GM12874 (cell line): ENCODE measurements around the gene MUC5AC.

Experiments
- TF ChIP-seq, protein P1 (sequence below): IDR thresholded peaks from 2 replicates; pipeline ENCODE4 v1.5.1; 2011; ENCODE audit warnings: low read depth, mild to moderate bottlenecking, control low read depth, low read length, moderate library complexity; ENCODE audit not compliant: insufficient read depth

The MUC5AC gene

DNA sequence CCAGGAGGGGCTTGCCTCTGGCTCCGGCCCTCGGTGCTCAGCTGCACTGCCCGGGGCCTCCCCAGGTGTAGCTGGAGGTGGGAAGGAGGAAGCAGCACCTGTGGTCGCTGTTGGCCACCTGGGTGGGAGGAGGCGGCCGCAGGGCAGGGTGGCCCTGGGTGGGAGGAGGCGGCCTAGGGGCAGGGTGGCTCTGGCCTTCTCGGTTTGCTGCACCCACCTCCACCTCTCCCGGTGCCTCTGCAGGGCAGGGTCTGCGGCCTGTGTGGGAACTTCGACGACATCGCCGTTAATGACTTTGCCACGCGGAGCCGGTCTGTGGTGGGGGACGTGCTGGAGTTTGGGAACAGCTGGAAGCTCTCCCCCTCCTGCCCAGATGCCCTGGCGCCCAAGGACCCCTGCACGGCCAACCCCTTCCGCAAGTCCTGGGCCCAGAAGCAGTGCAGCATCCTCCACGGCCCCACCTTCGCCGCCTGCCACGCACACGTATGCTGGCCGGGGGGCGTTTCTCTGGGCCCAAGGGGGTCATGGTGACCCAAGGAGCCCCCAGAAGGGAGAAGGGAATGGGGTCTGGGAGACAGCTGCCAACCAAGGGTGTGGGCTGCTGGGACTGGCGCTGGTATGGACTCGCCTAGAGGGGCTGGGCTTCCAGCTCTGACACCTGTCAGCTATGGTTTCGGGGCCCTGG is 20.6 kb downstream of the MUC5AC start:
- TF ChIP-seq, protein P1, sequence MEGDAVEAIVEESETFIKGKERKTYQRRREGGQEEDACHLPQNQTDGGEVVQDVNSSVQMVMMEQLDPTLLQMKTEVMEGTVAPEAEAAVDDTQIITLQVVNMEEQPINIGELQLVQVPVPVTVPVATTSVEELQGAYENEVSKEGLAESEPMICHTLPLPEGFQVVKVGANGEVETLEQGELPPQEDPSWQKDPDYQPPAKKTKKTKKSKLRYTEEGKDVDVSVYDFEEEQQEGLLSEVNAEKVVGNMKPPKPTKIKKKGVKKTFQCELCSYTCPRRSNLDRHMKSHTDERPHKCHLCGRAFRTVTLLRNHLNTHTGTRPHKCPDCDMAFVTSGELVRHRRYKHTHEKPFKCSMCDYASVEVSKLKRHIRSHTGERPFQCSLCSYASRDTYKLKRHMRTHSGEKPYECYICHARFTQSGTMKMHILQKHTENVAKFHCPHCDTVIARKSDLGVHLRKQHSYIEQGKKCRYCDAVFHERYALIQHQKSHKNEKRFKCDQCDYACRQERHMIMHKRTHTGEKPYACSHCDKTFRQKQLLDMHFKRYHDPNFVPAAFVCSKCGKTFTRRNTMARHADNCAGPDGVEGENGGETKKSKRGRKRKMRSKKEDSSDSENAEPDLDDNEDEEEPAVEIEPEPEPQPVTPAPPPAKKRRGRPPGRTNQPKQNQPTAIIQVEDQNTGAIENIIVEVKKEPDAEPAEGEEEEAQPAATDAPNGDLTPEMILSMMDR = no peak

DNA sequence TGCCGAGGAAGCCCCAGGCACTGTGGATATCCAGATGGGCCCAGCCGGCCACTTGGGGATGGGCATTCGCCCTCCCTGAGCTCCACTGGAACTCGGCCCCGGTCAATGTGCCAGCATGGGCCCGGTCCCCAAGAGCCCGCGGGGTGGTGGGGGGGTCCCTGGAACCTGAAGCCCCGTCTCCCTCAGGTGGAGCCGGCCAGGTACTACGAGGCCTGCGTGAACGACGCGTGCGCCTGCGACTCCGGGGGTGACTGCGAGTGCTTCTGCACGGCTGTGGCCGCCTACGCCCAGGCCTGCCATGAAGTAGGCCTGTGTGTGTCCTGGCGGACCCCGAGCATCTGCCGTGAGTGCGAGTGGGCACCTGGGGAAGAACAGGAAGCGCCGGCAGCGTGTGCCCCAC is 21.2 kb downstream of the MUC5AC start:
- TF ChIP-seq, protein P1 = no peak

DNA sequence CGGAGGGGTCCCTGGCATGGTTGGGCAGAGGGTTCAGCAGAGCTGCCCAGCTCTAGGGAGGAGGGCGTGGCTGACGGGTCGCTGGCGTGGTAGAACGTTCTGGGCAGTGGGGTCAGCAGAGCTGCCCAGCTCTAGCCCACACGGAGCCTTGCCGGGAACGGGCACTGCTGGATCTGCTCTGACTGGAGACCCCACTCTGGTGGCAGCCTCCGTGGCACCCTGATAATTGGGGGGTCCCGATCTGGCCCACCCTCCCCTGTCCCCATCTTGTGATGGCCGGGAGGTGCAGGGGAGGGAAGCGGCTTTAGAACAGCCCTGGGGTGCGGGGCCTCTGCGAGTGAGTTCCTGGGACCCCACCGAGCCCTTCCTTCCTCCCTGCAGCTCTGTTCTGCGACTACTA is 21.9 kb downstream of the MUC5AC start:
- TF ChIP-seq, protein P1 = no peak

DNA sequence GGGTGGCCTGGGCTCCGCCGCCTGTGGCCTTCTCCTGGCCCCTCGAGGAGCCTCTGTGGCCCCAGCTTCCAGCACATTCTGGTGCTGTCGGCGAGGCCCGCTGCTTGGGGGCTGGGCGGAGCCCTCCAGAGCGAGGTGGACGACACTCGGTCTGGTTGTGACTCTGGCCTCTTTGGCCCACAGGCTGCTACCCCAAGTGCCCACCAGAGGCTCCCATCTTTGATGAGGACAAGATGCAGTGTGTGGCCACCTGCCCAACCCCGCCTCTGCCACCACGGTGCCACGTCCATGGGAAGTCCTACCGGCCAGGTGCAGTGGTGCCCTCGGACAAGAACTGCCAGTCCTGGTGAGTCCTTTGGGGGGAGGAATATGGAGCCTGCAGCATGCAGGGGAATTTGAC is 22.4 kb downstream of the MUC5AC start:
- TF ChIP-seq, protein P1 = no peak

DNA sequence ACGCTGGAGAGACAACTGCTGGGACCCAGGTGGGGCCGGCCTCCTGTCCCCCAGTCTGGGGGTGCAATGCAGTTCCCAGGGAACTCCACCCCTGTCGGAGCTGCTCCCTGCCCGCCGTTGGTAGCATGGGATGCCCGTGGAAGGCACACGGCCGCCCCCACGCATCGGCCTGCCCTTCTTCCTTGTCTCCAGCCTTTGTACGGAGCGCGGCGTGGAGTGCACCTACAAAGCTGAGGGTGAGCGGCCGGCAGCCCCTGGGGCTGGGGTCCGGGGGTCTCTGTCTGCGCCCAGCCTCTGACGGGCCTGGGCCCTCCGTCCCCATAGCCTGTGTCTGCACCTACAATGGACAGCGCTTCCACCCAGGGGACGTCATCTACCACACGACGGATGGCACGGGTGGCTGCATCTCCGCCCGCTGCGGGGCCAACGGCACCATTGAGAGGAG is 23.2 kb downstream of the MUC5AC start:
- TF ChIP-seq, protein P1 = no peak

DNA sequence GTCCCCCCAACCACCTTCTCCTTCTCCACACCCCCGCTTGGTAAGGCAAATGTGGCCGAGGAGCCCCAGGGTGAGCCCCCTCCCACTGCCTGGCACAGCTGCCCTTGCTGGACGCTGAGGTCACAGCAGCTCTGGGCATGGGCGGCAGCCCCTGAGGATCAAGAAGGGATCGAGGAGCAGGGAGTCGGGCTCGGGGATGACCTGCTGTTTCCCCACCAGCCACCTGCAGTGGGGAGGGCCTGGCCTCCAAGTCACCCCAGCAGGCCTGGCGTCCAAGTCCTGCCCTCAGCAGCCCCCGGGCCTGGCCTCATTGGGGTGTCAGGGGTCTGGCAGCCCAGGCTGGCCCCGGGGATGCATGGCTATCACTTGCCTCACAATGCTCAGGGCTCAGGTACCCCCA is 23.7 kb downstream of the MUC5AC start:
- TF ChIP-seq, protein P1 = no peak

DNA sequence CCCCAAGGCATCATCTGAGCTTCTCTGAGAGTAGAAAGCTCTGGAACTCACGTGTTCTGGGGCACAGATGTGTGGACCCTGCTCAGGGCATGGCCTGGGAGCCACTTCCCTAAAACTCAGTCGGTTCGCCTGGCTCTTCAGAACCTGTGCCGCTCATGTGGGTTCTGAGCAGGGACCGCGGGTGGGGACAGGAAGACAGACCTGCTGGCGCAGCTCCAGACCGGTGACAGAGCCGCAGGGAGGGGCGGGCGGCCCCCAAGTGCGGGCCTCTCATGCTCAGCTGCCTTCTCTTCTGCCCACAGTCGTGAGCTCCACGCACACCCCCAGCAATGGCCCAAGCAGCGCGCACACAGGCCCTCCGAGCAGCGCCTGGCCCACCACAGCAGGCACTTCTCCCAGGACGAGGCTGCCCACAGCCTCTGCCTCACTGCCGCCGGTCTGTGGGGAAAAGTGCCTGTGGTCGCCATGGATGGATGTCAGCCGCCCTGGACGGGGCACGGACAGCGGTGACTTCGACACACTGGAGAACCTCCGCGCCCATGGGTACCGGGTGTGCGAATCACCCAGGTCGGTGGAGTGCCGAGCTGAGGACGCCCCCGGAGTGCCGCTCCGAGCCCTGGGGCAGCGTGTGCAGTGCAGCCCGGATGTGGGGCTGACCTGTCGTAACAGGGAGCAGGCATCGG is 24.2 kb downstream of the MUC5AC start:
- TF ChIP-seq, protein P1 = no peak
